ENCODE measurements around the gene CDK6.
A peak's percentile ranks its signal among the peaks of the same experiment; 100 is the strongest.

CDK6 gene

GRCh38 chr7:92731335-92732063 is 104.9 kb downstream of the CDK6 start:
- no peak for DNase-seq

GRCh38 chr7:92730808-92731207 is 105.6 kb downstream of the CDK6 start:
- no peak for DNase-seq

- no peak for DNase-seq
These were observed 106.6 kb downstream of the CDK6 start for GRCh38 chr7:92729751-92730150.

GRCh38 chr7:92729172-92729571 is 107.2 kb downstream of the CDK6 start:
- DNase-seq = no peak

GRCh38 chr7:92727755-92728154 is 108.6 kb downstream of the CDK6 start:
- no peak for DNase-seq

- DNase-seq = no peak
These were observed 111.0 kb downstream of the CDK6 start for GRCh38 chr7:92725161-92725925.

- DNase-seq = no peak
These were observed 112.4 kb downstream of the CDK6 start for GRCh38 chr7:92723943-92724342.

GRCh38 chr7:92723205-92723604 is 113.2 kb downstream of the CDK6 start:
- no peak for DNase-seq

GRCh38 chr7:92722541-92722940 is 113.8 kb downstream of the CDK6 start:
- DNase-seq = no peak

GRCh38 chr7:92720604-92721350 is 115.6 kb downstream of the CDK6 start:
- DNase-seq = no peak

- DNase-seq = peak; percentile 45 to 49
These were observed 118.2 kb downstream of the CDK6 start for GRCh38 chr7:92717993-92718716.

GRCh38 chr7:92717623-92717992 is 118.8 kb downstream of the CDK6 start:
- DNase-seq = no peak

- no peak for DNase-seq
These were observed 119.4 kb downstream of the CDK6 start for GRCh38 chr7:92716825-92717580.

- DNase-seq = no peak
These were observed 120.4 kb downstream of the CDK6 start for GRCh38 chr7:92715963-92716362.

- no peak for DNase-seq
These were observed 121.6 kb downstream of the CDK6 start for GRCh38 chr7:92714767-92715166.

GRCh38 chr7:92714280-92714679 is 122.1 kb downstream of the CDK6 start:
- no peak for DNase-seq

- DNase-seq = no peak
These were observed 126.5 kb downstream of the CDK6 start for GRCh38 chr7:92709912-92710311.

- DNase-seq = no peak
These were observed 127.2 kb downstream of the CDK6 start for GRCh38 chr7:92709150-92709549.

GRCh38 chr7:92708111-92709042 is 128.0 kb downstream of the CDK6 start:
- no peak for DNase-seq

GRCh38 chr7:92707435-92707834 is 128.9 kb downstream of the CDK6 start:
- DNase-seq = no peak

- no peak for DNase-seq
These were observed 129.8 kb downstream of the CDK6 start for GRCh38 chr7:92706563-92706962.
